PC-9 (cell line): ENCODE results near the gene WNT16.

ENCODE experiments used
- EZH2 ChIP-seq: fragments of 200-600 bp; sonication (generic); IDR thresholded peaks from 2 replicates; pipeline ENCODE4 v1.8.0; 2017; ENCODE audit warnings: antibody characterized with exemption, low read depth
- TF ChIP-seq, protein P1 (sequence below): fragments of 200-600 bp; sonication (generic); conservative IDR thresholded peaks from 2 replicates; pipeline ENCODE4 v1.6.1; 2017; ENCODE audit warnings: mixed run types, antibody characterized with exemption, mild to moderate bottlenecking, moderate library complexity

DNA sequence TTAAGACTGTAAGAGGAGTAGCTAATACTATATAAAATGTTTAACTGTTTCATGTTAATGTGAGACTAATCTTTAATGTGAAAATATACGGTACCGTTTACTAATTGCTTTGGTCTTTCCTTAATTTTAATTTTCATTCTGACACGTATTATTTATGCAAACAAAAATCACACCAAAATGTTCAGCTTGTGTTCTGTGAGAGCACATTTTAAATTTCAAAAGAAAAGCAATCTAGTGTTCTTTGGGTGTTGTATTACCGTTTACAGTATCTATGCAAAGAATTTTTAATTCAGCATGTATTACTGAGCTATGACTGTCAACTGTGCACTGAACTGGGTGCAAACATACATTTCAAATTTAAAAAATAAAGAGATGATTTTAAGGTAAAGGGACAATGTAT, 2.2 kb downstream of the WNT16 start:
- TF ChIP-seq, protein P1, sequence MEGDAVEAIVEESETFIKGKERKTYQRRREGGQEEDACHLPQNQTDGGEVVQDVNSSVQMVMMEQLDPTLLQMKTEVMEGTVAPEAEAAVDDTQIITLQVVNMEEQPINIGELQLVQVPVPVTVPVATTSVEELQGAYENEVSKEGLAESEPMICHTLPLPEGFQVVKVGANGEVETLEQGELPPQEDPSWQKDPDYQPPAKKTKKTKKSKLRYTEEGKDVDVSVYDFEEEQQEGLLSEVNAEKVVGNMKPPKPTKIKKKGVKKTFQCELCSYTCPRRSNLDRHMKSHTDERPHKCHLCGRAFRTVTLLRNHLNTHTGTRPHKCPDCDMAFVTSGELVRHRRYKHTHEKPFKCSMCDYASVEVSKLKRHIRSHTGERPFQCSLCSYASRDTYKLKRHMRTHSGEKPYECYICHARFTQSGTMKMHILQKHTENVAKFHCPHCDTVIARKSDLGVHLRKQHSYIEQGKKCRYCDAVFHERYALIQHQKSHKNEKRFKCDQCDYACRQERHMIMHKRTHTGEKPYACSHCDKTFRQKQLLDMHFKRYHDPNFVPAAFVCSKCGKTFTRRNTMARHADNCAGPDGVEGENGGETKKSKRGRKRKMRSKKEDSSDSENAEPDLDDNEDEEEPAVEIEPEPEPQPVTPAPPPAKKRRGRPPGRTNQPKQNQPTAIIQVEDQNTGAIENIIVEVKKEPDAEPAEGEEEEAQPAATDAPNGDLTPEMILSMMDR: no peak
- TF ChIP-seq EZH2: no peak
